Calu3 (cell line): ENCODE measurements around the gene LGR4. TPM values are rescaled to one million over a fixed set of nuclear protein-coding genes. Genes with fewer than 3 reads are reported as not detected.

ENCODE experiments used
- BruUV-seq: library from RNA; stranded (reverse); fragments of 400-500 nt; replicated peaks from 2 replicates; lab custom pipeline; 2021; lab: Mats Ljungman, UMichigan
- CTCF ChIA-PET: fragments of 300-600 bp; sonication (Branson Sonifier 250); formaldehyde crosslinking; loops from one replicate; lab custom pipeline; 2022; ENCODE audit warnings: antibody characterized with exemption; lab: Charles Lee
- DNase-seq: peaks from one replicate; pipeline ENCODE4 v3.0.0; 2022
- H3K27ac Mint-ChIP-seq: one replicate; pipeline ENCODE4 v1.8.0; 2022; ENCODE audit warnings: mixed read lengths; ENCODE audit not compliant: unreplicated experiment
- H3K27me3 Mint-ChIP-seq: one replicate; pipeline ENCODE4 v1.8.0; 2022; ENCODE audit warnings: mixed read lengths; ENCODE audit not compliant: unreplicated experiment
- H3K36me3 Mint-ChIP-seq: one replicate; pipeline ENCODE4 v1.8.0; 2022; ENCODE audit warnings: mild to moderate bottlenecking, moderate library complexity, mixed read lengths; ENCODE audit not compliant: insufficient read depth, unreplicated experiment
- H3K4me1 Mint-ChIP-seq: one replicate; pipeline ENCODE4 v1.8.0; 2022; ENCODE audit warnings: mild to moderate bottlenecking, low read depth, mixed read lengths; ENCODE audit not compliant: unreplicated experiment
- H3K4me3 Mint-ChIP-seq: one replicate; pipeline ENCODE4 v1.8.0; 2022; ENCODE audit warnings: mild to moderate bottlenecking, low read depth, moderate library complexity, mixed read lengths; ENCODE audit not compliant: unreplicated experiment
- H3K9me3 Mint-ChIP-seq: one replicate; pipeline ENCODE4 v1.8.0; 2022; ENCODE audit warnings: low read depth, mixed read lengths; ENCODE audit not compliant: unreplicated experiment
- intact Hi-C: fragments of 100-400 bp; cut with micrococcal nuclease; formaldehyde crosslinking; loops from one replicate; pipeline ENCODE4 v1.10.0; 2022; ENCODE audit not compliant: unreplicated experiment
- total RNA-seq: library from RNA; stranded (reverse); gene quantifications from 2 replicates; pipeline ENCODE4 v1.2.3, GENCODE V29; 2022
- TF ChIP-seq, protein P1 (sequence below): fragments of 200-600 bp; IDR thresholded peaks from one replicate; pipeline ENCODE4 v1.8.0; 2022; ENCODE audit warnings: antibody characterized with exemption; ENCODE audit not compliant: unreplicated experiment

The LGR4 gene
- total RNA-seq, 1 experiment from 2014 or later: 50.0 TPM

DNA sequence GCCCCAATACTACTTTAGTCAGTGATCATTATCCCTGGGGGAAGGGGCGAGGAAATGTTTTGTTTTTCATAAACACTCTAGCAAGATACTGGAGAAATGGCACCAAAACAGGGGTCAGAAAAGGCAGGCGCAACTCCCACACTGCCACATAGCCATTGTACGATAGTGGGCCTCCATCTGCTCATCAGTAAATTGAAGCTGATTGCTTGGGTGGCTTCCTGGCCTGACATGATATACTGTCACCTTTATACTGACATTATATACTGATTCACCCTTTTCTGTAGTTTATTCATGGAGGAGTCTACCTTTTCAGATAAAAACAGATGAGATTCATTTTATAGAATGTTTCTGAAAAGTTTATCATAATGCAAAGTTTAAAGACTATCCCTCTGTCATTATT, 57.9 kb downstream of the LGR4 start:
- CTCF ChIA-PET: no interaction called here
- intact Hi-C loops: no loop called here
- DNase-seq: no peak
- Mint-ChIP-seq H3K27me3 (no peaks in the 10 kb centered on the region), H3K4me1 (peaks cover 34% of the 10 kb centered on the region), H3K27ac (no peak overlapping the region), H3K9me3 (no peaks in the 10 kb centered on the region), H3K36me3 (no peaks in the 10 kb centered on the region), H3K4me3 (no peak overlapping the region)
- no TSS peak for BruUV-seq
- TF ChIP-seq, protein P1, sequence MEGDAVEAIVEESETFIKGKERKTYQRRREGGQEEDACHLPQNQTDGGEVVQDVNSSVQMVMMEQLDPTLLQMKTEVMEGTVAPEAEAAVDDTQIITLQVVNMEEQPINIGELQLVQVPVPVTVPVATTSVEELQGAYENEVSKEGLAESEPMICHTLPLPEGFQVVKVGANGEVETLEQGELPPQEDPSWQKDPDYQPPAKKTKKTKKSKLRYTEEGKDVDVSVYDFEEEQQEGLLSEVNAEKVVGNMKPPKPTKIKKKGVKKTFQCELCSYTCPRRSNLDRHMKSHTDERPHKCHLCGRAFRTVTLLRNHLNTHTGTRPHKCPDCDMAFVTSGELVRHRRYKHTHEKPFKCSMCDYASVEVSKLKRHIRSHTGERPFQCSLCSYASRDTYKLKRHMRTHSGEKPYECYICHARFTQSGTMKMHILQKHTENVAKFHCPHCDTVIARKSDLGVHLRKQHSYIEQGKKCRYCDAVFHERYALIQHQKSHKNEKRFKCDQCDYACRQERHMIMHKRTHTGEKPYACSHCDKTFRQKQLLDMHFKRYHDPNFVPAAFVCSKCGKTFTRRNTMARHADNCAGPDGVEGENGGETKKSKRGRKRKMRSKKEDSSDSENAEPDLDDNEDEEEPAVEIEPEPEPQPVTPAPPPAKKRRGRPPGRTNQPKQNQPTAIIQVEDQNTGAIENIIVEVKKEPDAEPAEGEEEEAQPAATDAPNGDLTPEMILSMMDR: no peak

DNA sequence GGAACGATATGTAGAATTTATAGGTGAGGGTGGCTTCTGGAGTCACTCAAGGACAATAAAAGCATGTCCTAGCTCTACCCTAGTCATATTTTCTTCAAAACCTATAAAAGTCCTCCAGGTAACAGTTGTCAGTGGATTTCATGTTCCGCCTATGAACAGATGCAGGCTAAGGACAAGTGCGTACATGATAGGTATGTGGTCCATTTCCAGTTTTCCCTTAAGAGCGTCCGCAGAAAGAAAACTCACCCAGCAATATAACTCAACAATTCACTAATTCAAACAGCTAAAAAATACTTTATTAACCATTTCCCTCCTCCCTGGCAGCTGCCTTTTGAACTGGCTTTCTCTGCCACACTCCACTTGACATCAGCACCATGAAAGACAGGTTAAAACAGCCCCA, 59.4 kb downstream of the LGR4 start:
- no TSS peak for BruUV-seq
- no peaks in the 10 kb centered on the region for H3K27me3 Mint-ChIP-seq
- H3K9me3 Mint-ChIP-seq: no peaks in the 10 kb centered on the region
- no peaks in the 10 kb centered on the region for H3K36me3 Mint-ChIP-seq
- H3K4me1 Mint-ChIP-seq: peaks cover 34% of the 10 kb centered on the region
- H3K27ac Mint-ChIP-seq: no peak overlapping the region
- no peak overlapping the region for H3K4me3 Mint-ChIP-seq
- CTCF ChIA-PET: interaction anchor here (1.2 kb wide), 1 partner anchor 18 kb away, joined by 3 read pairs; no protein-coding TSS in a partner anchor
- intact Hi-C loops: no loop called here
- DNase-seq: no peak
- TF ChIP-seq, protein P1: no peak

DNA sequence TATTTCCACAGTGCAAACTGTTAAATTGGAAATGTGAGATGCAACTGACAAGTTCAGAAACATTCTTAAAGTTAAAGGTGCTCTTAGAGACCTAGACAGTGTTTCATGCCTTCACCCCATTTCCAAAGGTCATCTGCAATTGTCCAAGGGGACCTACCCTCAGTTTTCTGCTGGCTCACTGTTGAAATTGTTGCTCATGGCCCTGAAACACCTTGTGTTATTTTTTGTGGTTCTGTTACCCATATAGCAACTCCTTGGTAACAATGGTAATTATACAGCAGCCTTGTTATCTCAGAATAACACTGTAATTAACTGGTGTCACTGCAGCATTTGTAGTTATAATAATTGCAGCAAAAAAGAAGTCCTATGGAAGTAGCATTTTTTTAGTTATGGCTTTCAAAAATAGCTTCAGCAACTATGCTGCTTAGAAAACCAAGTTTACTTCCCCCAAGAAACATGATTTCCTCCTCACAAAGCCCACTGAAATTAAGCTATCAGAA, 60.3 kb downstream of the LGR4 start:
- TF ChIP-seq, protein P1: no peak
- CTCF ChIA-PET: interaction anchor here (1.2 kb wide), 1 partner anchor 17 kb away, joined by 3 read pairs; no protein-coding TSS in a partner anchor
- Mint-ChIP-seq H3K4me1 (peaks cover 33% of the 10 kb centered on the region), H3K9me3 (no peaks in the 10 kb centered on the region), H3K36me3 (no peaks in the 10 kb centered on the region), H3K27me3 (no peaks in the 10 kb centered on the region), H3K27ac (no peak overlapping the region), H3K4me3 (no peak overlapping the region)
- BruUV-seq: no TSS peak
- intact Hi-C loops: no loop called here
- DNase-seq: no peak

DNA sequence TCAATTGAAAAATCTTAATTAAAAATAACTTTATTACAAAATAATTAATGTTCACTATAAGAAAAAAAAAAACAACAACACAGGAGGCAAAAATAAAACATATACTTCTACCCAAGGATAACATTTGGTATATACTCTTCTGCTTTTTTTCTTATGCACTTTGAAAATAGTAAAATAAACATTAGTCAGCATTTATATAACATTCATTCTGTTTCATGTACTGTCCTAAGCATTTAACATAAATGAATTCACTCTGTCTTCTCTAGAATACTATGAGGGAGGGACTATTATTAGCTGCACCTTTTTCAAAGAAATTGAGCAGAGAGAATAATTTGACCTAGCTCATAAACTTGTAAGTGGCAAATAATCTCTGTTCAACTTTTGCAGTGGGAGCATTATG, 61.3 kb downstream of the LGR4 start:
- Mint-ChIP-seq H3K27me3 (no peaks in the 10 kb centered on the region), H3K4me1 (peaks cover 24% of the 10 kb centered on the region), H3K27ac (no peak overlapping the region), H3K36me3 (no peaks in the 10 kb centered on the region), H3K9me3 (no peaks in the 10 kb centered on the region), H3K4me3 (no peak overlapping the region)
- CTCF ChIA-PET: interaction anchor here (0.7 kb wide), 1 partner anchor 21 kb away, joined by 5 read pairs; no protein-coding TSS in a partner anchor
- intact Hi-C loops: no loop called here
- BruUV-seq: no TSS peak
- TF ChIP-seq, protein P1: no peak
- no peak for DNase-seq
